OCI-LY7 (cell line): Measurements from ENCODE around the gene GPR183. TPM values are rescaled to one million over a fixed set of nuclear protein-coding genes. Genes with fewer than 3 reads are reported as not detected.
A peak's percentile ranks its signal among the peaks of the same experiment; 100 is the strongest.

ENCODE experiments used
- BruUV-seq: library from RNA; stranded (reverse); fragments of 400-500 nt; replicated peaks from 2 replicates; lab custom pipeline; 2021; lab: Mats Ljungman, UMichigan
- CTCF ChIA-PET: fragments of 300-600 bp; sonication (Branson Sonifier 250); formaldehyde crosslinking; loops from one replicate; lab custom pipeline; 2022; ENCODE audit warnings: antibody characterized with exemption; ENCODE audit not compliant: unreplicated experiment; lab: Charles Lee
- POLR2A ChIA-PET: fragments of 300-600 bp; sonication (Branson Sonifier 250); formaldehyde crosslinking; loops from one replicate; lab custom pipeline; 2022; ENCODE audit warnings: antibody characterized with exemption; lab: Charles Lee
- DNase-seq: peaks from one replicate; pipeline ENCODE4 v3.0.0-alpha.2; 2015; ENCODE audit warnings: low spot score
- H2AFZ ChIP-seq: fragments of 200-600 bp; sonication (generic), shearing (Covaris generic); 2 replicates; pipeline ENCODE4 v1.6.1; 2014; ENCODE audit warnings: mild to moderate bottlenecking, antibody characterized with exemption, low read length, moderate library complexity
- H3K27ac ChIP-seq: fragments of 200-600 bp; sonication (generic); 2 replicates; pipeline ENCODE4 v1.5.1; 2014; ENCODE audit warnings: mixed run types, low read depth, mild to moderate bottlenecking, moderate library complexity, low read length, inconsistent platforms; ENCODE audit not compliant: poor library complexity, severe bottlenecking
- H3K36me3 ChIP-seq: fragments of 200-600 bp; sonication (generic); 2 replicates; pipeline ENCODE4 v1.6.1; 2014; ENCODE audit warnings: mild to moderate bottlenecking, antibody characterized with exemption, low read length, moderate library complexity, mixed read lengths; ENCODE audit not compliant: insufficient read depth
- H3K4me1 ChIP-seq: fragments of 200-600 bp; sonication (generic); 2 replicates; pipeline ENCODE4 v1.5.1; 2014; ENCODE audit warnings: mild to moderate bottlenecking, low read length; ENCODE audit not compliant: insufficient read depth, poor library complexity, severe bottlenecking
- H3K4me2 ChIP-seq: fragments of 200-600 bp; sonication (generic); 2 replicates; pipeline ENCODE4 v1.6.1; 2014; ENCODE audit warnings: mild to moderate bottlenecking, low read length
- H3K4me3 ChIP-seq: fragments of 200-600 bp; sonication (generic); 2 replicates; pipeline ENCODE4 v1.5.1; 2014; ENCODE audit warnings: mild to moderate bottlenecking, low read depth, low read length; ENCODE audit not compliant: poor library complexity, severe bottlenecking
- H3K79me2 ChIP-seq: fragments of 200-600 bp; sonication (generic); 2 replicates; pipeline ENCODE4 v1.6.1; 2016; ENCODE audit warnings: low read depth, mild to moderate bottlenecking, low read length, moderate library complexity, mixed read lengths; ENCODE audit not compliant: insufficient read depth
- H3K9me2 ChIP-seq: fragments of 200-600 bp; sonication (generic); 2 replicates; pipeline ENCODE4 v1.6.1; 2016; ENCODE audit warnings: mild to moderate bottlenecking, low read length, mixed read lengths; ENCODE audit not compliant: insufficient read depth
- H3K9me3 ChIP-seq: fragments of 200-600 bp; sonication (generic); 2 replicates; pipeline ENCODE4 v1.6.1; 2014; ENCODE audit warnings: mild to moderate bottlenecking, mixed run types, low read length, mixed read lengths
- H4K20me1 ChIP-seq: fragments of 200-600 bp; sonication (generic); 2 replicates; pipeline ENCODE4 v1.6.1; 2014; ENCODE audit warnings: mild to moderate bottlenecking, antibody characterized with exemption, low read length, moderate library complexity, mixed read lengths; ENCODE audit not compliant: insufficient read depth
- EZH2phosphoT487 ChIP-seq: fragments of 200-600 bp; sonication (generic); IDR thresholded peaks from 2 replicates; pipeline ENCODE4 v1.6.1; 2018; ENCODE audit warnings: low read depth, borderline replicate concordance, mild to moderate bottlenecking, mixed run types, antibody characterized with exemption, low read length, moderate library complexity, mixed read lengths
- intact Hi-C: fragments of 100-400 bp; cut with micrococcal nuclease; formaldehyde crosslinking; loops from one replicate; pipeline ENCODE4 v1.10.0; 2022; ENCODE audit not compliant: unreplicated experiment
- total RNA-seq, 2 experiments: library from RNA; depleted of rRNA in 1 of 2; stranded (reverse); fragments of >200 nt in 1 of 2; shearing (Covaris generic) in 1 of 2; gene quantifications; 2 replicates each; pipeline ENCODE4 v1.2.3, GENCODE V29; 2014 to 2022
- TF ChIP-seq, protein P1 (sequence below): fragments of 200-600 bp; sonication (generic); conservative IDR thresholded peaks from 2 replicates; pipeline ENCODE4 v1.5.1; 2014; ENCODE audit warnings: mild to moderate bottlenecking, antibody characterized with exemption, low read length, moderate library complexity, mixed read lengths

The GPR183 gene
- total RNA-seq, 2 experiments from 2014 or later, result not detected

DNA sequence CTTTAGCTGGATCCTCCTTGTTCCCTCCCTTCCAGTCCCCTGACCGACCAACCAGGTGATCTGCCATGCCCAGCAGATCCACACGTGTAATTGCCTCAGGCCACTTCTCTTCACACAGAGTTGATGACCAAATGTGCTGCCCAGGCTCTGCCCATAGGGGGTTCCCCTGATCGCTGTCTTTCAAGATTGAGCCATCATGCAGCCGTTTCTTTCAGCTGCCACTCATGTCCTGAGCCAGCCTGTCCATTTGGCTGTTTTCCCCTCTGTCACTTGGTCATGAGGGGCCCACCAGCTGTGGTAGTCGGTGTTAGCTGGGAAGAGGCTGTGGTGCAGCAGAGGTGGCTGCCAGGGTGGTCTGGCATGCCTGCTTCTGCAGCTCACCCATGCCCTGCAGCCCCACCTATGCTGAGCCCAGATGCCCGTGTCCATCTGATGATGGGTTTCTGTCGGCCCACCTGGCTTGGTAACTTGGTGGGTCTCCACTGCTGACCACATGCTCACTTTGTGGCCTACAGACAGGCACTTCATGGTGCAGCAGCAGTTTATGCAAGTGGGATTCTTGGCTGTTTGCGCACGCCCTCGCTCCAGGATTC, 35.6 kb upstream of the GPR183 start:
- Histone ChIP-seq H4K20me1 (no peaks in the 10 kb centered on the region), H3K36me3 (peaks cover 13% of the 10 kb centered on the region; the same call in 1 of the 2 replicates), H3K4me3 (no peak overlapping the region), H2AFZ (no peak overlapping the region), H3K9me2 (no peaks in the 10 kb centered on the region), H3K27ac (no peak overlapping the region), H3K4me2 (peak overlapping the region; percentile 64; the same call in 1 of the 2 replicates), H3K79me2 (no peaks in the 10 kb centered on the region), H3K4me1 (no peaks in the 10 kb centered on the region), H3K9me3 (no peaks in the 10 kb centered on the region)
- POLR2A ChIA-PET, result no interaction called here
- DNase-seq, result no peak
- CTCF ChIA-PET, result no interaction called here
- BruUV-seq, result no TSS peak
- TF ChIP-seq, protein P1, sequence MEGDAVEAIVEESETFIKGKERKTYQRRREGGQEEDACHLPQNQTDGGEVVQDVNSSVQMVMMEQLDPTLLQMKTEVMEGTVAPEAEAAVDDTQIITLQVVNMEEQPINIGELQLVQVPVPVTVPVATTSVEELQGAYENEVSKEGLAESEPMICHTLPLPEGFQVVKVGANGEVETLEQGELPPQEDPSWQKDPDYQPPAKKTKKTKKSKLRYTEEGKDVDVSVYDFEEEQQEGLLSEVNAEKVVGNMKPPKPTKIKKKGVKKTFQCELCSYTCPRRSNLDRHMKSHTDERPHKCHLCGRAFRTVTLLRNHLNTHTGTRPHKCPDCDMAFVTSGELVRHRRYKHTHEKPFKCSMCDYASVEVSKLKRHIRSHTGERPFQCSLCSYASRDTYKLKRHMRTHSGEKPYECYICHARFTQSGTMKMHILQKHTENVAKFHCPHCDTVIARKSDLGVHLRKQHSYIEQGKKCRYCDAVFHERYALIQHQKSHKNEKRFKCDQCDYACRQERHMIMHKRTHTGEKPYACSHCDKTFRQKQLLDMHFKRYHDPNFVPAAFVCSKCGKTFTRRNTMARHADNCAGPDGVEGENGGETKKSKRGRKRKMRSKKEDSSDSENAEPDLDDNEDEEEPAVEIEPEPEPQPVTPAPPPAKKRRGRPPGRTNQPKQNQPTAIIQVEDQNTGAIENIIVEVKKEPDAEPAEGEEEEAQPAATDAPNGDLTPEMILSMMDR, result no peak
- TF ChIP-seq EZH2phosphoT487, result no peak
- intact Hi-C loops, result no loop called here

DNA sequence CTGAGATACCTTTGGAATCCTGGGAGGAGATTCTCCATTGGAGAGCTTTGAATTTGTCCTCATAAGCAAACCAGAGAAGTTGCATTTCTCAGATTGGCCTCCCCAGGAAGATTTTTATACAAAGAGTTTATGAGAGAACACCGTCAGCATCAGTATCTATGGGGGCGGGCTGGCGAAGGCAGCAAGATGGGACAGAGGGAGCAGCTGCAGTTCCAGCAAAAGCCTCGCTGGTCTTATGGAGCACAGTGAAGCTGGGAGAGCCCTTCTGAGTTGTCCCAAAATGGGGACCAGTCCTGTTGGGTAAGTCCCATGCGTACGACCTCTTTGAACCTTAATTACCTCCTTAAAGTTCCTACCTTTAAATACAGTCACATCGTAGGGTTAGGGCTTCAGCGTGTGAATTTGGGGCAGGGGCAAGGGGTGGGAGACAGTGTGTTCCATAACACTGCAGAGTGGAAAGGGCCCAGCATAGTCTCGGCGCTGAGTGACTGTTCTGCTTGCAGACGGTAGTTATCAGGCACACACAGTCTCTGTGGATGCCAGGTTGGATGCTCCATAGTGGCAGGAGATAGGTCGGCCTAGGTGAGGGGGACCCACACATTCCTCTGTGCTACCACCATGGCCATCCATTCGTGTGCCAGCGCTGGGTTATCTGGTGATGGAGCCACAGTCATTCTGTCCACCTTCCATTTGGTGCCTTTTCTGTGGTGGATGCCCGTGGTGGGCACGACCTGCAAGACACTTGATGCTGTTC, 34.9 kb upstream of the GPR183 start:
- Histone ChIP-seq H4K20me1 (no peaks in the 10 kb centered on the region), H3K4me2 (peak overlapping the region; percentile 64; the same call in 1 of the 2 replicates), H3K36me3 (peaks cover 13% of the 10 kb centered on the region; the same call in 1 of the 2 replicates), H3K9me2 (no peaks in the 10 kb centered on the region), H3K9me3 (no peaks in the 10 kb centered on the region), H2AFZ (no peak overlapping the region), H3K4me1 (no peaks in the 10 kb centered on the region), H3K27ac (no peak overlapping the region), H3K79me2 (no peaks in the 10 kb centered on the region), H3K4me3 (no peak overlapping the region)
- intact Hi-C loops, result no loop called here
- TF ChIP-seq EZH2phosphoT487, result no peak
- TF ChIP-seq, protein P1, result no peak
- no peak for DNase-seq
- ChIA-PET CTCF (no interaction called here), POLR2A (interaction anchor here (0.6 kb wide), 2 partner anchors 73 to 94 kb away, joined by 3 to 4 read pairs; no protein-coding TSS in a partner anchor)
- BruUV-seq, result no TSS peak

DNA sequence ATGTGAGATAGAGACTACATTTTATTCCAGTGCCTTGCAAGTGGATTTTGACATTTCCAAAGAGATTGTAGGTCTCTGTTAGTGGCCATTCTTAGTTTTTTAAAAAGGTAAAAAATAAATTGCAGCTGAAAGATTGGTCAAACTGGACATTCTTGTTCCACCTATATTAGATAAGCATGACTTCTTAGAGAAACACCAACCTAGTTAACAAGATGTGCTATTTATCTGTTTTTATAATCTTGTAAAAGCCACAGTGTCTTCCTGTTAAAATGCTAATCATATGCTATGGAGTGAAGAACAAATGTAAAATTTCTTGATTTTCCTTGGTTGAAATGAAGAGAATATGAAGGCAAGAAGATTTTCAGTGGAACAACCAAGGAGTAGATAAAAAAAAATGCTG, 33.4 kb upstream of the GPR183 start:
- Histone ChIP-seq H4K20me1 (no peaks in the 10 kb centered on the region), H3K4me1 (peaks cover 10% of the 10 kb centered on the region), H2AFZ (no peak overlapping the region), H3K27ac (no peak overlapping the region), H3K79me2 (no peaks in the 10 kb centered on the region), H3K4me3 (no peak overlapping the region), H3K4me2 (peak overlapping the region; percentile 64; the same call in 1 of the 2 replicates), H3K9me3 (no peaks in the 10 kb centered on the region), H3K36me3 (peaks cover 13% of the 10 kb centered on the region; the same call in 1 of the 2 replicates), H3K9me2 (no peaks in the 10 kb centered on the region)
- no peak for TF ChIP-seq EZH2phosphoT487
- TF ChIP-seq, protein P1, result no peak
- CTCF ChIA-PET, result no interaction called here
- POLR2A ChIA-PET, result interaction anchor here (0.7 kb wide), 1 partner anchor 1246 kb away, joined by 3 read pairs; no protein-coding TSS in a partner anchor
- BruUV-seq, result no TSS peak
- no peak for DNase-seq
- intact Hi-C loops, result no loop called here
